ENCODE data around the gene DBP. TPM values are rescaled to one million over a fixed set of nuclear protein-coding genes. Genes with fewer than 3 reads are reported as not detected.

The DBP gene
- total RNA-seq, 1 experiment from 2014 or later = 12.6 TPM

- no peak overlapping the region for H2AK5ac ChIP-seq (ENCODE audit: insufficient read length, low read length)
- no peak overlapping the region for H3K9ac ChIP-seq (ENCODE audit: extremely low read depth, insufficient read length, low read length)
- H4K8ac ChIP-seq (replicated peaks; ENCODE audit: insufficient read length, low read depth, low read length) = no peak overlapping the region
- no peak overlapping the region for H3T11ph ChIP-seq (ENCODE audit: low read length)
- no peaks in the 10 kb centered on the region for H3K27me3 ChIP-seq (ENCODE audit: insufficient read depth, low read length)
- no peaks in the 10 kb centered on the region for H3K9me3 ChIP-seq (ENCODE audit: control insufficient read depth, low read depth, low read length)
- Mint-ChIP-seq H3K4me1 (peaks cover 6 to 13% of the 10 kb centered on the region in 2 experiments), H3K36me3 (ENCODE audit: insufficient read depth in 1 of 3, low read depth in 3 of 3) (peaks cover 0 to 6% (median 5%) of the 10 kb centered on the region in 3 experiments; a peak in 2 of 7 replicates), H3K27ac (no peak overlapping the region), H3K27me3 (ENCODE audit: low read depth) (peaks cover 13% of the 10 kb centered on the region), H3K4me3 (no peak overlapping the region), H3K9me3 (peaks cover 5 to 6% of the 10 kb centered on the region in 2 experiments; a peak in 3 of 5 replicates)
- no peak overlapping the region for H2BK120ac ChIP-seq (ENCODE audit: low read depth, low read length, poor library complexity, severe bottlenecking)
- no peak overlapping the region for H3K18ac ChIP-seq (ENCODE audit: insufficient read length, low read depth, low read length)
- H2BK12ac ChIP-seq (ENCODE audit: insufficient read length, low read depth, low read length) = no peak overlapping the region
- no peaks in the 10 kb centered on the region for H3K4me1 ChIP-seq (ENCODE audit: insufficient read depth, low read length)
- TF ChIP-seq CTCF (conservative IDR thresholded peaks at IDR 0.05) = no peak
- no peak overlapping the region for H3K14ac ChIP-seq (ENCODE audit: insufficient read depth, low read length)
- no peak overlapping the region for H2BK5ac ChIP-seq (ENCODE audit: insufficient read length, low read length)
- H2BK20ac ChIP-seq (ENCODE audit: low read depth, low read length, poor library complexity, severe bottlenecking) = no peak overlapping the region
- H4K5ac ChIP-seq (ENCODE audit: insufficient read length, low read depth, low read length) = no peak overlapping the region
- H2BK15ac ChIP-seq (ENCODE audit: low read depth, low read length) = 0 out of 2 replicates have a peak overlapping the region, but pooled peaks have one; percentile 58
- no peak overlapping the region for H4K91ac ChIP-seq (ENCODE audit: insufficient read length, low read depth, low read length)
- H3K4ac ChIP-seq (ENCODE audit: low read depth, low read length) = no peak overlapping the region
- no peak overlapping the region for H3K27ac ChIP-seq (ENCODE audit: insufficient read length, low read depth, low read length)
- H4K20me1 ChIP-seq (ENCODE audit: control insufficient read depth, insufficient read depth, insufficient read length) = no peaks in the 10 kb centered on the region
- H3K56ac ChIP-seq (ENCODE audit: insufficient read length, low read depth, low read length) = no peak overlapping the region
- H3K79me2 ChIP-seq (ENCODE audit: insufficient read depth, low read length) = no peaks in the 10 kb centered on the region
- no CpG with 5 or more reads among the region's 5 CpGs for WGBS (ENCODE audit: extremely low coverage, insufficient read length, low lambda C conversion rate)
- no peak for DNase-seq
- H3K23me2 ChIP-seq (ENCODE audit: insufficient read length, low read depth, low read length, poor library complexity, severe bottlenecking) = no peaks in the 10 kb centered on the region
- no peak overlapping the region for H3K23ac ChIP-seq (ENCODE audit: insufficient read length, low read depth, low read length)
- H3K4me2 ChIP-seq (ENCODE audit: insufficient read depth, insufficient read length, low read length) = no peak overlapping the region
- H2AFZ ChIP-seq (ENCODE audit: low read length) = no peak overlapping the region
- no peaks in the 10 kb centered on the region for H3K79me1 ChIP-seq (ENCODE audit: insufficient read depth, low read depth, low read length, poor library complexity, severe bottlenecking)
These were observed 22.6 kb upstream of the DBP start for GRCh38 chr19:48659768-48660167.
